HCT116 (cell line): ENCODE data around the gene PAX2. TPM values are rescaled to one million over a fixed set of nuclear protein-coding genes. Genes with fewer than 3 reads are reported as not detected.

Source experiments
- ATAC-seq: fragments of 200-7000 bp; cut with Tn5 transposase; 2 replicates; pipeline ENCODE4 v1.9.1; 2020; ENCODE audit warnings: mild to moderate bottlenecking, moderate library complexity
- BruUV-seq: library from RNA; stranded (reverse); fragments of 400-500 nt; replicated peaks from 2 replicates; lab custom pipeline; 2021; lab: Mats Ljungman, UMichigan
- CTCF ChIA-PET: fragments of 300-600 bp; sonication (Branson Sonifier 250); formaldehyde crosslinking; loops from one replicate; lab custom pipeline; 2021; ENCODE audit warnings: antibody characterized with exemption; lab: Charles Lee
- POLR2A ChIA-PET: fragments of 300-600, 350-600 bp; sonication (Branson Sonifier 250); formaldehyde crosslinking; loops from one replicate; lab custom pipeline; 2021; ENCODE audit warnings: antibody characterized with exemption; lab: Charles Lee
- RAD21 ChIA-PET, 2 experiments: fragments of 300-600 bp; sonication (Branson Sonifier 250); formaldehyde crosslinking; loops; one replicate each; lab custom pipeline; 2023; ENCODE audit warnings: low total read pairs in 2 of 2; ENCODE audit not compliant: uncharacterized antibody in 2 of 2, unreplicated experiment in 2 of 2, low non-redundant PET in 1 of 2; lab: Charles Lee
- DNase-seq: peaks from one replicate; pipeline ENCODE4 v3.0.0-alpha.2; 2010; ENCODE audit warnings: low read depth, low spot score
- H2AFZ ChIP-seq: fragments of 200-600 bp; shearing (Covaris generic), sonication (generic); 2 replicates; pipeline ENCODE4 v1.6.1; 2017; ENCODE audit warnings: low read depth, mixed run types, mixed read lengths, antibody characterized with exemption, low read length; ENCODE audit not compliant: poor library complexity, severe bottlenecking
- H3K27ac ChIP-seq: 2 replicates; pipeline ENCODE4 v1.5.1; 2012; ENCODE audit warnings: low read depth, low read length
- H3K27me3 ChIP-seq: fragments of 200-600 bp; sonication (generic); 2 replicates; pipeline ENCODE4 v1.6.1; 2016; ENCODE audit warnings: mixed run types, low read length, mixed read lengths; ENCODE audit not compliant: insufficient read depth
- H3K36me3 ChIP-seq, 2 experiments: fragments of 200-500 bp in 1 of 2; fragments of 200-600 bp in 1 of 2; sonication (Bioruptor generic) in 1 of 2; sonication (generic) in 1 of 2; 2 replicates each; pipeline versions ENCODE4 v1.5.1 to v1.6.1; 2014 to 2016; ENCODE audit warnings: low read length in 2 of 2, inconsistent platforms in 1 of 2, mixed read lengths in 1 of 2, mixed run types in 1 of 2; ENCODE audit not compliant: insufficient read depth in 2 of 2, control insufficient read depth in 1 of 2
- H3K4me1 ChIP-seq, 2 experiments: fragments of 200-600 bp in 1 of 2; sonication (generic) in 1 of 2; 2 replicates each; pipeline versions ENCODE4 v1.5.1 to v1.6.1; 2012 to 2017; ENCODE audit warnings: low read length in 2 of 2, inconsistent platforms in 1 of 2, mild to moderate bottlenecking in 1 of 2, mixed read lengths in 1 of 2, mixed run types in 1 of 2, moderate library complexity in 1 of 2; ENCODE audit not compliant: insufficient read depth in 2 of 2, control insufficient read depth in 1 of 2
- H3K4me2 ChIP-seq: fragments of 200-600 bp; sonication (generic); 2 replicates; pipeline ENCODE4 v1.6.1; 2017; ENCODE audit warnings: mixed run types, low read length, mixed read lengths
- H3K4me3 ChIP-seq, 2 experiments: fragments of 200-600 bp in 1 of 2; sonication (generic) in 1 of 2; replicated peaks in 1 of 2; 2 replicates each; pipeline ENCODE4 v1.5.1; 2011 to 2016; ENCODE audit warnings: low read length in 2 of 2, control low read depth in 1 of 2, low read depth in 1 of 2, mild to moderate bottlenecking in 1 of 2, mixed read lengths in 1 of 2, mixed run types in 1 of 2
- H3K79me2 ChIP-seq: fragments of 200-600 bp; sonication (generic); 2 replicates; pipeline ENCODE4 v1.6.1; 2017; ENCODE audit warnings: mild to moderate bottlenecking, mixed run types, low read length, moderate library complexity, mixed read lengths; ENCODE audit not compliant: insufficient read depth
- H3K9ac ChIP-seq: fragments of 200-600 bp; sonication (generic); 2 replicates; pipeline ENCODE4 v1.6.1; 2016; ENCODE audit warnings: low read length, mixed read lengths
- H3K9me2 ChIP-seq: fragments of 200-600 bp; sonication (generic), shearing (Covaris generic); 2 replicates; pipeline ENCODE4 v1.6.1; 2017; ENCODE audit warnings: mixed run types, mild to moderate bottlenecking, moderate library complexity; ENCODE audit not compliant: insufficient read depth
- H3K9me3 ChIP-seq, 2 experiments: fragments of 200-500 bp in 1 of 2; fragments of 200-600 bp in 1 of 2; sonication (Bioruptor generic) in 1 of 2; sonication (generic) in 1 of 2; 2 replicates each; pipeline ENCODE4 v1.6.1; 2014 to 2017; ENCODE audit warnings: low read length in 2 of 2, mixed read lengths in 2 of 2, inconsistent platforms in 1 of 2, low read depth in 1 of 2, mild to moderate bottlenecking in 1 of 2, mixed run types in 1 of 2, moderate library complexity in 1 of 2; ENCODE audit not compliant: control insufficient read depth in 1 of 2, insufficient read depth in 1 of 2
- H4K20me1 ChIP-seq: fragments of 200-600 bp; sonication (generic), shearing (Covaris generic); 2 replicates; pipeline ENCODE4 v1.6.1; 2017; ENCODE audit warnings: mixed run types, mild to moderate bottlenecking, moderate library complexity; ENCODE audit not compliant: insufficient read depth
- CEBPB ChIP-seq: IDR thresholded peaks from 2 replicates; pipeline ENCODE4 v1.6.1; 2012; ENCODE audit warnings: low read depth
- EGR1 ChIP-seq: IDR thresholded peaks from 2 replicates; pipeline ENCODE4 v1.6.1; 2012; ENCODE audit warnings: low read depth
- EZH2 ChIP-seq: fragments of 200-600 bp; sonication (generic); IDR thresholded peaks from 2 replicates; pipeline ENCODE4 v1.6.1; 2017; ENCODE audit warnings: antibody characterized with exemption, mixed run types
- EZH2phosphoT487 ChIP-seq: fragments of 200-600 bp; IDR thresholded peaks from 2 replicates; pipeline ENCODE4 v1.6.1; 2018; ENCODE audit warnings: antibody characterized with exemption, borderline replicate concordance
- FOSL1 ChIP-seq: IDR thresholded peaks from 2 replicates; pipeline ENCODE4 v1.6.1; 2012; ENCODE audit warnings: low read depth
- JUND ChIP-seq: IDR thresholded peaks from 2 replicates; pipeline ENCODE4 v1.6.1; 2012
- SP1 ChIP-seq: IDR thresholded peaks from 2 replicates; pipeline ENCODE4 v1.6.1; 2012; ENCODE audit warnings: low read depth
- TCF7L2 ChIP-seq: IDR thresholded peaks from 2 replicates; pipeline ENCODE4 v1.7.0; 2011; ENCODE audit warnings: borderline replicate concordance, inconsistent platforms; ENCODE audit not compliant: insufficient read depth, insufficient read length; ENCODE audit errors: extremely low read depth
- ZFX ChIP-seq: fragments of 450-650 bp; IDR thresholded peaks from 2 replicates; pipeline ENCODE4 v1.6.1; 2017
- intact Hi-C: fragments of 100-400 bp; cut with micrococcal nuclease; formaldehyde crosslinking; loops from 2 replicates; pipeline ENCODE4 v1.10.0; 2022
- total RNA-seq: library from RNA; stranded (reverse); gene quantifications from one replicate; pipeline ENCODE4 v1.2.1, GENCODE V29; 2021; ENCODE audit not compliant: unreplicated experiment
- TF ChIP-seq, protein P1 (sequence below): IDR thresholded peaks from 2 replicates; pipeline ENCODE4 v1.6.1; 2012
- TF ChIP-seq, protein P2 (sequence below): IDR thresholded peaks from 2 replicates; pipeline ENCODE4 v1.6.1; 2011; ENCODE audit warnings: mild to moderate bottlenecking, low read length, moderate library complexity; ENCODE audit not compliant: insufficient replicate concordance; ENCODE audit errors: extremely low read depth

PAX2 gene
- total RNA-seq, 1 experiment from 2014 or later, result 5.0 TPM

GRCh38 chr10:100709146-100710082 is 36.0 kb upstream of the PAX2 start:
- no peak overlapping the region for H3K4me3 ChIP-seq
- no peaks in the 10 kb centered on the region for H4K20me1 ChIP-seq
- no TSS peak for BruUV-seq
- ChIA-PET POLR2A (no interaction called here), RAD21 (no interaction called here)
- 0 out of 2 replicates have a peak, but pooled peaks cover under 1% of the 10 kb centered on the region for H3K27me3 ChIP-seq
- peak overlapping the region; percentile 50 for H3K4me2 ChIP-seq
- no peaks in the 10 kb centered on the region for H3K9me2 ChIP-seq
- no peaks in the 10 kb centered on the region for H3K79me2 ChIP-seq
- H3K9me3 ChIP-seq, result no peaks in the 10 kb centered on the region
- DNase-seq (no peak), ATAC-seq (no peak)
- H3K27ac ChIP-seq, result no peak overlapping the region
- no peak overlapping the region for H3K9ac ChIP-seq
- TF ChIP-seq EZH2 (no peak), EGR1 (no peak), CEBPB (no peak), SP1 (no peak), EZH2phosphoT487 (no peak), JUND (no peak), FOSL1 (no peak), TCF7L2 (no peak), ZFX (no peak)
- TF ChIP-seq, protein P1, sequence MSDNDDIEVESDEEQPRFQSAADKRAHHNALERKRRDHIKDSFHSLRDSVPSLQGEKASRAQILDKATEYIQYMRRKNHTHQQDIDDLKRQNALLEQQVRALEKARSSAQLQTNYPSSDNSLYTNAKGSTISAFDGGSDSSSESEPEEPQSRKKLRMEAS, result no peak
- TF ChIP-seq, protein P2, sequence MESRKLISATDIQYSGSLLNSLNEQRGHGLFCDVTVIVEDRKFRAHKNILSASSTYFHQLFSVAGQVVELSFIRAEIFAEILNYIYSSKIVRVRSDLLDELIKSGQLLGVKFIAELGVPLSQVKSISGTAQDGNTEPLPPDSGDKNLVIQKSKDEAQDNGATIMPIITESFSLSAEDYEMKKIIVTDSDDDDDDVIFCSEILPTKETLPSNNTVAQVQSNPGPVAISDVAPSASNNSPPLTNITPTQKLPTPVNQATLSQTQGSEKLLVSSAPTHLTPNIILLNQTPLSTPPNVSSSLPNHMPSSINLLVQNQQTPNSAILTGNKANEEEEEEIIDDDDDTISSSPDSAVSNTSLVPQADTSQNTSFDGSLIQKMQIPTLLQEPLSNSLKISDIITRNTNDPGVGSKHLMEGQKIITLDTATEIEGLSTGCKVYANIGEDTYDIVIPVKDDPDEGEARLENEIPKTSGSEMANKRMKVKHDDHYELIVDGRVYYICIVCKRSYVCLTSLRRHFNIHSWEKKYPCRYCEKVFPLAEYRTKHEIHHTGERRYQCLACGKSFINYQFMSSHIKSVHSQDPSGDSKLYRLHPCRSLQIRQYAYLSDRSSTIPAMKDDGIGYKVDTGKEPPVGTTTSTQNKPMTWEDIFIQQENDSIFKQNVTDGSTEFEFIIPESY, result no peak
- TF ChIP-seq, all 23 proteins: peak for 0
- CTCF ChIA-PET, result no interaction called here
- intact Hi-C loops, result no loop called here
- Histone ChIP-seq H2AFZ (no peak overlapping the region), H3K4me1 (peaks cover 0 to 5% of the 10 kb centered on the region in 2 experiments; a peak in 1 of 4 replicates), H3K36me3 (no peaks in the 10 kb centered on the region)
